Activated T-helper 2 cell treated with anti-CD3 and anti-CD28 coated beads, Interferon-gamma antibody, Interleukin-2, Interleukin-4, amounts not matched to agents 10 μg/mL and 5 μg/mL and 100 μg/mL, durations not matched to agents 14 hours and 24 hours and 36 hours (primary cell): ENCODE results near the gene CLDN7. TPM values are rescaled to one million over a fixed set of nuclear protein-coding genes. Genes with fewer than 3 reads are reported as not detected.

Source experiments
- DNase-seq: peaks from one replicate; pipeline ENCODE4 v3.0.0; 2021; ENCODE audit warnings: low spot score
- H3K27ac Mint-ChIP-seq: one replicate; pipeline ENCODE4 v1.8.0; 2021; ENCODE audit warnings: mixed read lengths
- H3K27me3 Mint-ChIP-seq: one replicate; pipeline ENCODE4 v1.8.0; 2021; ENCODE audit warnings: low read depth, mixed read lengths
- H3K36me3 Mint-ChIP-seq: one replicate; pipeline ENCODE4 v1.8.0; 2021; ENCODE audit warnings: low read depth, mixed read lengths
- H3K4me1 Mint-ChIP-seq: one replicate; pipeline ENCODE4 v1.8.0; 2021; ENCODE audit warnings: low read depth, mixed read lengths
- H3K4me3 Mint-ChIP-seq: one replicate; pipeline ENCODE4 v1.8.0; 2021; ENCODE audit warnings: low read depth, mild to moderate bottlenecking, moderate library complexity, mixed read lengths
- H3K9me3 Mint-ChIP-seq: one replicate; pipeline ENCODE4 v1.8.0; 2021; ENCODE audit warnings: mixed read lengths
- intact Hi-C: fragments of 100-400 bp; cut with micrococcal nuclease; formaldehyde crosslinking; loops from one replicate; pipeline ENCODE4 v1.15.1; 2023
- total RNA-seq: library from RNA; stranded (reverse); gene quantifications from 2 replicates; pipeline ENCODE4 v1.2.3, GENCODE V29; 2022

CLDN7 gene
- total RNA-seq, 1 donor from 2014 or later, result 0.41 TPM

GRCh38 chr17:7234083-7234951 is 28.0 kb downstream of the CLDN7 start, which contains the start of gene DVL2:
TSS of gene DVL2 (minus strand) at chr17:7234517. CDS start at chr17:7234262, 255 bp downstream.
- no peaks in the 10 kb centered on the region for H3K27me3 Mint-ChIP-seq
- peak within 1 kb of the TSS; percentile 98 for H3K4me3 Mint-ChIP-seq
- H3K36me3 Mint-ChIP-seq, result peaks cover 54% of the 10 kb centered on the region
- H3K27ac Mint-ChIP-seq, result peak within 1 kb of the TSS; percentile 87
- peak; percentile 93 for DNase-seq
- intact Hi-C loops, result loop anchor here (1.0 kb wide), 1 partner anchor 13 kb away; no protein-coding TSS in a partner anchor
- H3K9me3 Mint-ChIP-seq, result no peaks in the 10 kb centered on the region
- H3K4me1 Mint-ChIP-seq, result peaks cover 38% of the 10 kb centered on the region

- peak overlapping the region; percentile 87 for H3K27ac Mint-ChIP-seq
- no peak for DNase-seq
- H3K27me3 Mint-ChIP-seq, result no peaks in the 10 kb centered on the region
- peak overlapping the region; percentile 98 for H3K4me3 Mint-ChIP-seq
- peaks cover 58% of the 10 kb centered on the region for H3K36me3 Mint-ChIP-seq
- H3K4me1 Mint-ChIP-seq, result peaks cover 38% of the 10 kb centered on the region
- intact Hi-C loops, result loop anchor here (1.0 kb wide), 1 partner anchor 12 kb away; no protein-coding TSS in a partner anchor
- H3K9me3 Mint-ChIP-seq, result no peaks in the 10 kb centered on the region
Measured at GRCh38 chr17:7233701-7234082, 28.6 kb downstream of the CLDN7 start.

GRCh38 chr17:7232114-7232513 is 30.2 kb downstream of the CLDN7 start:
- no peaks in the 10 kb centered on the region for H3K27me3 Mint-ChIP-seq
- peaks cover 63% of the 10 kb centered on the region for H3K36me3 Mint-ChIP-seq
- H3K9me3 Mint-ChIP-seq, result no peaks in the 10 kb centered on the region
- H3K27ac Mint-ChIP-seq, result peak overlapping the region; percentile 17
- intact Hi-C loops, result no loop called here
- H3K4me1 Mint-ChIP-seq, result peaks cover 40% of the 10 kb centered on the region
- DNase-seq, result no peak
- H3K4me3 Mint-ChIP-seq, result peak overlapping the region; percentile 27

GRCh38 chr17:7229504-7229903 is 32.8 kb downstream of the CLDN7 start:
- H3K4me3 Mint-ChIP-seq, result no peak overlapping the region
- H3K27ac Mint-ChIP-seq, result no peak overlapping the region
- H3K4me1 Mint-ChIP-seq, result peaks cover 20% of the 10 kb centered on the region
- intact Hi-C loops, result no loop called here
- H3K27me3 Mint-ChIP-seq, result no peaks in the 10 kb centered on the region
- no peaks in the 10 kb centered on the region for H3K9me3 Mint-ChIP-seq
- H3K36me3 Mint-ChIP-seq, result peaks cover 57% of the 10 kb centered on the region
- DNase-seq, result no peak

- intact Hi-C loops, result no loop called here
- peaks cover 20% of the 10 kb centered on the region for H3K4me1 Mint-ChIP-seq
- peaks cover 60% of the 10 kb centered on the region for H3K36me3 Mint-ChIP-seq
- DNase-seq, result no peak
- H3K4me3 Mint-ChIP-seq, result no peak overlapping the region
- H3K9me3 Mint-ChIP-seq, result no peaks in the 10 kb centered on the region
- H3K27ac Mint-ChIP-seq, result no peak overlapping the region
- H3K27me3 Mint-ChIP-seq, result no peaks in the 10 kb centered on the region
Measured at GRCh38 chr17:7228920-7229319, 33.4 kb downstream of the CLDN7 start.

- Mint-ChIP-seq H3K27me3 (no peaks in the 10 kb centered on the region), H3K36me3 (peaks cover 74% of the 10 kb centered on the region), H3K4me3 (no peak overlapping the region), H3K9me3 (no peaks in the 10 kb centered on the region), H3K27ac (no peak overlapping the region), H3K4me1 (peaks cover 6% of the 10 kb centered on the region)
- intact Hi-C loops, result no loop called here
- no peak for DNase-seq
Measured at GRCh38 chr17:7226721-7227710, 35.3 kb downstream of the CLDN7 start.

- no peak overlapping the region for H3K4me3 Mint-ChIP-seq
- peaks cover 13% of the 10 kb centered on the region for H3K4me1 Mint-ChIP-seq
- DNase-seq, result no peak
- H3K36me3 Mint-ChIP-seq, result peaks cover 81% of the 10 kb centered on the region
- H3K9me3 Mint-ChIP-seq, result no peaks in the 10 kb centered on the region
- intact Hi-C loops, result no loop called here
- no peaks in the 10 kb centered on the region for H3K27me3 Mint-ChIP-seq
- no peak overlapping the region for H3K27ac Mint-ChIP-seq
Measured at GRCh38 chr17:7225711-7226331, 36.5 kb downstream of the CLDN7 start.

GRCh38 chr17:7224661-7225111 is 37.6 kb downstream of the CLDN7 start:
- intact Hi-C loops, result no loop called here
- no peak overlapping the region for H3K4me3 Mint-ChIP-seq
- H3K4me1 Mint-ChIP-seq, result peaks cover 20% of the 10 kb centered on the region
- peaks cover 80% of the 10 kb centered on the region for H3K36me3 Mint-ChIP-seq
- H3K27me3 Mint-ChIP-seq, result no peaks in the 10 kb centered on the region
- DNase-seq, result no peak
- no peak overlapping the region for H3K27ac Mint-ChIP-seq
- H3K9me3 Mint-ChIP-seq, result no peaks in the 10 kb centered on the region

- Mint-ChIP-seq H3K9me3 (no peaks in the 10 kb centered on the region), H3K27me3 (no peaks in the 10 kb centered on the region), H3K4me3 (no peak overlapping the region), H3K27ac (no peak overlapping the region), H3K4me1 (peaks cover 25% of the 10 kb centered on the region), H3K36me3 (peaks cover 75% of the 10 kb centered on the region)
- intact Hi-C loops, result no loop called here
- DNase-seq, result no peak
Measured at GRCh38 chr17:7224110-7224509, 38.2 kb downstream of the CLDN7 start.

GRCh38 chr17:7223375-7223774 is 38.9 kb downstream of the CLDN7 start:
- no peak overlapping the region for H3K27ac Mint-ChIP-seq

GRCh38 chr17:7222972-7223292 is 39.3 kb downstream of the CLDN7 start:
- Mint-ChIP-seq H3K4me1 (peaks cover 30% of the 10 kb centered on the region), H3K9me3 (no peaks in the 10 kb centered on the region), H3K4me3 (no peak overlapping the region), H3K36me3 (peaks cover 65% of the 10 kb centered on the region), H3K27me3 (no peaks in the 10 kb centered on the region), H3K27ac (no peak overlapping the region)
- intact Hi-C loops, result no loop called here
- no peak for DNase-seq

More at GRCh38 chr17:7223375-7223774, 38.9 kb downstream of the CLDN7 start:
- H3K27me3 Mint-ChIP-seq, result no peaks in the 10 kb centered on the region
- H3K4me3 Mint-ChIP-seq, result no peak overlapping the region
- intact Hi-C loops, result no loop called here
- no peaks in the 10 kb centered on the region for H3K9me3 Mint-ChIP-seq
- DNase-seq, result no peak
- peaks cover 30% of the 10 kb centered on the region for H3K4me1 Mint-ChIP-seq
- H3K36me3 Mint-ChIP-seq, result peaks cover 70% of the 10 kb centered on the region
